Body of pancreas (tissue), 4 donors: ENCODE results near the gene DSE.

Experiments used
- POLR2A ChIP-seq, 3 donors: fragments of 450-650 bp; IDR thresholded peaks; one replicate each; pipeline ENCODE4 v1.6.1; 2016; ENCODE audit warnings: antibody characterized with exemption in 3 of 3, mild to moderate bottlenecking in 2 of 3
- TF ChIP-seq, protein P1 (sequence below), 7 experiments: fragments of 450-650 bp in 4 of 7; fragments of 200-600 bp in 3 of 7; sonication (generic) in 3 of 7; IDR thresholded peaks; one replicate each; pipeline ENCODE4 v1.5.1; 2016 to 2019; ENCODE audit warnings: antibody characterized with exemption in 7 of 7

DNA sequence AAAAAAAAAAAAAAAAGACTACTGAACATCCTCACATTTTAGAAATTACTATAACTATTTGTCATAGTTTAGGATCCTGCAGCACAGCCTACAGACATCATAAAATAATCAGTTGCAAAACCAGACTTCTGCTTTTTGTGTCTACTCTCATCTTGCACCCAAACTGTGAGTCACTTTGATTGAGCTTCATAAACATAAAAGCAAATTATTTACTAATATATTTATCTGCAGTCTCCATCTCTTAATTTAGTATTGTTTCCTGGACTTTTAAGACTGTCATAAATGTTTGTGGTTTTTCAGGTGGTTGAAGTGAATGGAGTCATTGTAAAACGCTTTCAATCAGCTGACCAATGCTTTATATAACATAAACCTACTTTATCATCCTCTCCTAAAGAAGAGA, 75.7 kb downstream of the DSE start:
- TF ChIP-seq, protein P1, sequence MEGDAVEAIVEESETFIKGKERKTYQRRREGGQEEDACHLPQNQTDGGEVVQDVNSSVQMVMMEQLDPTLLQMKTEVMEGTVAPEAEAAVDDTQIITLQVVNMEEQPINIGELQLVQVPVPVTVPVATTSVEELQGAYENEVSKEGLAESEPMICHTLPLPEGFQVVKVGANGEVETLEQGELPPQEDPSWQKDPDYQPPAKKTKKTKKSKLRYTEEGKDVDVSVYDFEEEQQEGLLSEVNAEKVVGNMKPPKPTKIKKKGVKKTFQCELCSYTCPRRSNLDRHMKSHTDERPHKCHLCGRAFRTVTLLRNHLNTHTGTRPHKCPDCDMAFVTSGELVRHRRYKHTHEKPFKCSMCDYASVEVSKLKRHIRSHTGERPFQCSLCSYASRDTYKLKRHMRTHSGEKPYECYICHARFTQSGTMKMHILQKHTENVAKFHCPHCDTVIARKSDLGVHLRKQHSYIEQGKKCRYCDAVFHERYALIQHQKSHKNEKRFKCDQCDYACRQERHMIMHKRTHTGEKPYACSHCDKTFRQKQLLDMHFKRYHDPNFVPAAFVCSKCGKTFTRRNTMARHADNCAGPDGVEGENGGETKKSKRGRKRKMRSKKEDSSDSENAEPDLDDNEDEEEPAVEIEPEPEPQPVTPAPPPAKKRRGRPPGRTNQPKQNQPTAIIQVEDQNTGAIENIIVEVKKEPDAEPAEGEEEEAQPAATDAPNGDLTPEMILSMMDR (IDR thresholded peaks at IDR 0.05) = no peak
- TF ChIP-seq POLR2A (IDR thresholded peaks at IDR 0.05) = no peak
